ENCODE data around the gene PRELID3B.

The PRELID3B gene

DNA sequence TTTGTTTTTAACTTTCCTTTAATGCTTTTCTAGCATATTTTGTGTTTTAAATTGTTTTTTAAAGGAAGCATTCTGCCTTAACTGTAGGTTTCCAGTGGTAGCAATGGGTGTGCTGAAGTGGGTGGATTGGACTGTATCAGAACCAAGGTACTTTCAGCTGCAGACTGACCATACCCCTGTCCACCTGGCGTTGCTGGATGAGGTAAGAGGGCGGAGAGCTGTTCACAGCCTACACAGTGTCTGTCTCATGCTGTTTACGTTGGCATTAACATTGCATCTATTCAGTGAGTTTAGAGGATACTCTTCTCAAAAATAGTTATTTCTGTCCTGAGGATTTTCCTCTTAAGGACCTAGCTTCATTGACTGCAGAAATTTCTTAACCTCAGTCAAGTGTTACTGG, 49.7 kb downstream of the PRELID3B start:
- no peak for DNase-seq

- no peak for DNase-seq
Measured at GRCh38 chr20:58991715-58992114, 50.9 kb downstream of the PRELID3B start.

DNA sequence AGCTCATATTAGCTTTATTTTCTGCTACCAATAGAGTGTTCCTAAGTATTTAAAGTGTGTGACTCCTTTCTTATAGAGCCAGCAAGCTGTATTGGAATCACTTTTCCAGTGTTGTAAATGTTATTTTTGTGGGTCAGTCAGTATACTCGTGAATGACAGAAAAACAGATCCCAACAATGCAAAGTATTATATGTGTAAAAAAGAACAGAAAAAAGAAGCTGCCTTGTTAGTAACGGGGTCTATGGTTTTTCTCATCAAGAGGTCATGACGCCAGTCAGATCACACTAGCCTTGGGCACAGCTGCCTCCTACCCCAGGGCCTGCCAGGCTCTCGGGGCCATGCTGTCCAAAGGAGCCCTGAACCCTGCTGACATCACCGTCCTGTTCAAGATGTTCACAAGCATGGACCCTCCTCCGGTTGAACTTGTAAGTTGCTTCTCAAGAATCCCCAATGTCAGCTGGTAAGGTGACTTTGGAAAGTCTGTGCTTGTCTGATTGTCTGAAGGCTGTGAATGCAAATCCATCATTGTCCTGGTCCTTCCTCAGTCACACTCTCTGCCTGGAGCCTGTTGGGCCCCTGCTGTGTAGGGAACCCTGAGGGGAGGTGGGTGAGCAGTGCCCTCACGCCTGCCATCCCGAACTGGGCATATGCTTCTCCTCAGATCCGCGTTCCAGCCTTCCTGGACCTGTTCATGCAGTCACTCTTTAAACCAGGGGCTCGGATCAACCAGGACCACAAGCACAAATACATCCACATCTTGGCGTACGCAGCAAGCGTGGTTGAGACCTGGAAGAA, 51.7 kb downstream of the PRELID3B start:
- DNase-seq = no peak

DNA sequence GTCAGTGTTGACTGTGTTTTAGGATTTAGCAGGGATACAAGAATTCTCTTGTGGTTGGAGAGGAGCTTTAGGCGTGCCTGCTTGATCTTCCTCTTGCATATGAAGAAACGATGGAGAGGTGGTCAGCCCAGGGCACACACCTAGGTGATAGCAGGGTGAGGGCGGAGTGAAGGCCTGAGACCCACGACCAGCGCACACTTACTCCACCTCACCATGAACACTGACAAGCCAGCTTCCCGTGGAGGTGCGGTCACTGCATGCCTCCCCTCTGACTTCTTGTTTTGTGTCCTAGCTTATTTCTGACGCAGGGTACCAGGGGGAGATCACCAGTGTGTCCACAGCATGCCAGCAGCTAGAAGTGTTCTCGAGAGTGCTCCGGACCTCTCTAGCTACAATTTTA, 53.4 kb downstream of the PRELID3B start:
- DNase-seq = no peak

DNA sequence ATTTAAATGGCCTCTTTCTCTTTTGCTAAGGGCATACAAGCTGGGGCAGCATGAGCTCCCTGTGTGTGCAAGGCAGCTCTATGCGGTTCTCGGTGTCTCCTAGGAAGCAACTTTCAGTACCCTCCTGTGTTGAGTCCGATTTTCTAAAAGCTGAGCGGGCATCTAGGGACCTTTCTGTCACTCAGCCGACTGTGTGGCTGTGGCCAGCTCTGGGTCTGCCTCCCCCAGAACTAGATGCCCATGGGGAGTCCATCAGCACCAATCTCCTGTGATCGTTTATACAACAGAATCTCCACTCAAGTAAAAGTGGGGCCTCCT, 54.1 kb downstream of the PRELID3B start:
- no peak for DNase-seq

GRCh38 chr20:58987790-58988564, 54.6 kb downstream of the PRELID3B start:
- no peak for DNase-seq

- no peak for DNase-seq
Measured at GRCh38 chr20:58986968-58987517, 55.5 kb downstream of the PRELID3B start.

- no peak for DNase-seq
Measured at GRCh38 chr20:58986286-58986967, 56.2 kb downstream of the PRELID3B start.

- no peak for DNase-seq
Measured at GRCh38 chr20:58985656-58986055, 56.9 kb downstream of the PRELID3B start.

DNA sequence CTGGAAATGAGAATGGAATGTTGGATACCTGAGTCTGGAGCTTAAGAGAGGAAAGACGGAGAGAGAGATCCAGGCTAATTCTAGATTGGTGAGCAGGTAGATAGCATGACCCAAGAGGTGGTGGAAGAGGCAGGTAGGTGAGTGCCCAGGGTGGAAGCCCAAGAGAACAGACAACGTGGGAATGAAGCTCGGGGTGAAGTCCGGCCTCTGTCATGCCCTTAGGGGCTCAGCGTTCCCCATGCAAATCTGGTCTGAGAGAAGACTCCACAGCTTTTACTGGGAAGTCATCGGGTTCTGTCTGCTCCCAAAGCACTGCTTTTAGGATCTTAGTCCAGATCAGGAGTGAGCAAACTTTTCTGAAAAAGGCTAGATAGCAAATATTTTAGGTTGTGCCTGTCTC, 57.9 kb downstream of the PRELID3B start:
- no peak for DNase-seq
